ENCODE results near the gene INPP4A. TPM values are rescaled to one million over a fixed set of nuclear protein-coding genes. Genes with fewer than 3 reads are reported as not detected.

The INPP4A gene
- polyA plus RNA-seq, 1 of the 3 experiments (the other 2 are of a cell fraction) = 15.0 TPM

- WGBS (ENCODE audit: low lambda C conversion rate) = 71% methylated on average over 2 of the region's 3 CpGs
- Histone ChIP-seq H3K27me3 (ENCODE audit: insufficient read depth) (no peaks in the 10 kb centered on the region), H3F3A (replicated peaks; ENCODE audit: insufficient read depth) (no peaks in the 10 kb centered on the region), H3K36me3 (replicated peaks in 1 of 2; ENCODE audit: control insufficient read depth in 1 of 2, insufficient read depth in 2 of 2, low read length in 1 of 2) (no peaks in the 10 kb centered on the region), H3K4me2 (no peak overlapping the region), H3K79me2 (ENCODE audit: insufficient read depth) (0 out of 2 replicates have a peak, but pooled peaks cover 11% of the 10 kb centered on the region), H4K20me1 (ENCODE audit: insufficient read depth) (no peaks in the 10 kb centered on the region), H3K9ac (no peak overlapping the region), H3K4me3 (ENCODE audit: low read depth in 2 of 2, low read length in 1 of 2) (no peak overlapping the region), H3K4me1 (ENCODE audit: control insufficient read depth in 1 of 2, insufficient read depth in 2 of 2, low read depth in 1 of 2, low read length in 1 of 2) (peaks cover 0 to 2% of the 10 kb centered on the region in 2 experiments; a peak in 1 of 4 replicates), H3K9me2 (no peaks in the 10 kb centered on the region), H3K9me3 (no peaks in the 10 kb centered on the region), H3K27ac (ENCODE audit: low read depth in 2 of 2, low read length in 1 of 2) (no peak overlapping the region), H2AFZ (ENCODE audit: low read depth) (no peak overlapping the region)
- no peak for TF ChIP-seq IRF3 (IDR thresholded peaks at IDR 0.05; ENCODE audit: low read depth, low read length)
- DNase-seq = no peak
- ChIA-PET CTCF (interaction anchor here (0.6 to 1.5 kb wide), 3 partner anchors 15 to 25 kb away, joined by 3 to 4 read pairs (median 3); no protein-coding TSS in a partner anchor), POLR2A (no interaction called here)
Measured at GRCh38 chr2:98507461-98507860, 62.8 kb downstream of the INPP4A start.

- Histone ChIP-seq H3K9ac (no peak overlapping the region), H3K27me3 (ENCODE audit: insufficient read depth) (no peaks in the 10 kb centered on the region), H3F3A (replicated peaks; ENCODE audit: insufficient read depth) (no peaks in the 10 kb centered on the region), H3K9me3 (no peaks in the 10 kb centered on the region), H3K9me2 (no peaks in the 10 kb centered on the region), H4K20me1 (ENCODE audit: insufficient read depth) (no peaks in the 10 kb centered on the region), H3K27ac (ENCODE audit: low read depth in 2 of 2, low read length in 1 of 2) (no peak overlapping the region), H3K4me1 (ENCODE audit: control insufficient read depth in 1 of 2, insufficient read depth in 2 of 2, low read depth in 1 of 2, low read length in 1 of 2) (peaks cover 0 to 2% of the 10 kb centered on the region in 2 experiments; a peak in 1 of 4 replicates), H3K4me2 (no peak overlapping the region), H3K36me3 (replicated peaks in 1 of 2; ENCODE audit: control insufficient read depth in 1 of 2, insufficient read depth in 2 of 2, low read length in 1 of 2) (no peaks in the 10 kb centered on the region), H3K79me2 (ENCODE audit: insufficient read depth) (0 out of 2 replicates have a peak, but pooled peaks cover 10% of the 10 kb centered on the region), H3K4me3 (ENCODE audit: low read depth in 2 of 2, low read length in 1 of 2) (no peak overlapping the region), H2AFZ (ENCODE audit: low read depth) (no peak overlapping the region)
- POLR2A ChIA-PET = no interaction called here
- DNase-seq = no peak
- WGBS (ENCODE audit: low lambda C conversion rate) = 91% methylated on average over 12 of the region's 12 CpGs
- TF ChIP-seq TCF12 (IDR thresholded peaks at IDR 0.05) (no peak), FOXM1 (IDR thresholded peaks at IDR 0.05; ENCODE audit: low read depth) (no peak), TEAD4 (IDR thresholded peaks at IDR 0.05; ENCODE audit: borderline replicate concordance, insufficient read depth) (no peak), JUND (IDR thresholded peaks at IDR 0.05) (no peak), TAF1 (IDR thresholded peaks at IDR 0.05; ENCODE audit: borderline replicate concordance, low read depth, low read length) (no peak), SIN3A (IDR thresholded peaks at IDR 0.05; ENCODE audit: borderline replicate concordance, low read depth, low read length) (no peak)
- CTCF ChIA-PET = interaction anchor here (0.6 to 1.5 kb wide), 3 partner anchors 16 to 24 kb away, joined by 3 to 4 read pairs (median 3); no protein-coding TSS in a partner anchor
Measured at GRCh38 chr2:98507891-98508708, 63.4 kb downstream of the INPP4A start.

GRCh38 chr2:98508709-98509066 is 64.0 kb downstream of the INPP4A start:
- no peak overlapping the region for H3K4me3 ChIP-seq (ENCODE audit: low read depth in 2 of 2, low read length in 1 of 2)
- WGBS (ENCODE audit: low lambda C conversion rate) = 89% methylated on average over 9 of the region's 9 CpGs
- no peak overlapping the region for H2AFZ ChIP-seq (ENCODE audit: low read depth)
- DNase-seq = no peak
- H3K9me3 ChIP-seq = no peaks in the 10 kb centered on the region
- no peaks in the 10 kb centered on the region for H4K20me1 ChIP-seq (ENCODE audit: insufficient read depth)
- peaks cover 0 to 2% of the 10 kb centered on the region in 2 experiments; a peak in 1 of 4 replicates for H3K4me1 ChIP-seq (ENCODE audit: control insufficient read depth in 1 of 2, insufficient read depth in 2 of 2, low read depth in 1 of 2, low read length in 1 of 2)
- H3K79me2 ChIP-seq (ENCODE audit: insufficient read depth) = 0 out of 2 replicates have a peak, but pooled peaks cover 6% of the 10 kb centered on the region
- no peaks in the 10 kb centered on the region for H3K36me3 ChIP-seq (replicated peaks in 1 of 2; ENCODE audit: control insufficient read depth in 1 of 2, insufficient read depth in 2 of 2, low read length in 1 of 2)
- no peaks in the 10 kb centered on the region for H3K9me2 ChIP-seq
- H3K4me2 ChIP-seq = no peak overlapping the region
- no peaks in the 10 kb centered on the region for H3F3A ChIP-seq (replicated peaks; ENCODE audit: insufficient read depth)
- H3K9ac ChIP-seq = no peak overlapping the region
- no peak overlapping the region for H3K27ac ChIP-seq (ENCODE audit: low read depth in 2 of 2, low read length in 1 of 2)
- ChIA-PET POLR2A (no interaction called here), CTCF (no interaction called here)
- H3K27me3 ChIP-seq (ENCODE audit: insufficient read depth) = no peaks in the 10 kb centered on the region
- TF ChIP-seq PBX3 (IDR thresholded peaks at IDR 0.05) (no peak), MAX (IDR thresholded peaks at IDR 0.05; ENCODE audit: low read depth) (no peak), REST (IDR thresholded peaks at IDR 0.05; ENCODE audit: low read depth, low read length) (no peak), POLR2AphosphoS5 (IDR thresholded peaks at IDR 0.05; ENCODE audit: low read depth, low read length) (no peak), USF1 (IDR thresholded peaks at IDR 0.05; ENCODE audit: borderline replicate concordance, low read depth) (no peak), SIN3A (IDR thresholded peaks at IDR 0.05; ENCODE audit: borderline replicate concordance, low read depth, low read length) (no peak), TAF1 (IDR thresholded peaks at IDR 0.05; ENCODE audit: borderline replicate concordance, low read depth, low read length) (no peak), TEAD4 (IDR thresholded peaks at IDR 0.05; ENCODE audit: borderline replicate concordance, insufficient read depth) (no peak)

Measured in SK-N-SH (cell line).